Measurements from ENCODE around the gene NHLRC4. TPM values are rescaled to one million over a fixed set of nuclear protein-coding genes. Genes with fewer than 3 reads are reported as not detected.
A peak's percentile ranks its signal among the peaks of the same experiment; 100 is the strongest.

NHLRC4 gene
- total and polyA plus RNA-seq, 9 of the 15 experiments (the other 6 are each of a cell fraction or from before 2014, with no cell fraction given): 0.24 to 3.7 (median 1.3) TPM; not detected in 2

DNA sequence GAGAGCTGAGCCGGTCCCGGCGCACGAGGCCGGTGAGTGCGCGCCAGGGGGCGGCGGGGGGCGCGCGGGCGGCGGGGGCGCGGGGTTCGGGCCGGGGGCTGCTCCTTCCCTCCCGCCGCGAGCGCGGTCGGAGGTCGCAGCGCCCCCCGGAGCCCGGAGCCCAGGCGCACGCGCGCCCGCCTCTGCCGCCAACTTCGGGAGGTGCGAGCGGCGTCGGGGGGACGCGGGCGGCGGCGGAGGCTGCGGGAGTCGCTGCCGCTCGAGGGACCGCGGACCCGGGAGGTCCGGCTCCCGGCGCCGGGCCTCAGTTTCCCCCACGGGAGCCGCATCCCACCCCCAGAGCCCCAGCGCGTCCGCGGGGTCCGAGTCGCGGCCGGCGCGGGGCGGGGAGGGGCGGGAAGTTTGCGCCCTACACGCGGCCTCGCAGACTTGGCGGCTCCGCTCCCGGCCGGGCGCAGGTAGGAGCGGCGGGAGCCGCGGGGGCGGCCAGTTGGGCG lies 6.6 kb upstream of the NHLRC4 start, which contains the start of gene PRR35:
TSS of gene PRR35 (plus strand) at position 191 of the 497 bp plus-strand sequence. CDS start 2,901 bp downstream, outside the sequence.
- in situ Hi-C loops (cut with MboI) (no loop called here), intact Hi-C loops (cut with micrococcal nuclease) (no loop called here)
- TF ChIP-seq ZBTB7A (IDR thresholded peaks at IDR 0.05; ENCODE audit: borderline replicate concordance, control insufficient read depth, low read depth, low read length) (peak; percentile 33; the same call in 1 of the 2 replicates), RB1 (IDR thresholded peaks at IDR 0.05; ENCODE audit: low read depth) (0 out of 2 replicates have a peak, but pooled peaks have one; percentile 25), MYC (IDR thresholded peaks at IDR 0.05; ENCODE audit: low read depth, low read length) (no peak), MYC (CRISPR knock-in tag; IDR thresholded peaks at IDR 0.05; ENCODE audit: borderline replicate concordance, low read depth) (no peak), CXXC5 (CRISPR knock-in tag; IDR thresholded peaks at IDR 0.05) (peak; percentile 32; the same call in 1 of the 2 replicates), L3MBTL2 (IDR thresholded peaks at IDR 0.05) (peak; percentile 25; the same call in 1 of the 2 replicates)
- TF ChIP-seq, protein P1, sequence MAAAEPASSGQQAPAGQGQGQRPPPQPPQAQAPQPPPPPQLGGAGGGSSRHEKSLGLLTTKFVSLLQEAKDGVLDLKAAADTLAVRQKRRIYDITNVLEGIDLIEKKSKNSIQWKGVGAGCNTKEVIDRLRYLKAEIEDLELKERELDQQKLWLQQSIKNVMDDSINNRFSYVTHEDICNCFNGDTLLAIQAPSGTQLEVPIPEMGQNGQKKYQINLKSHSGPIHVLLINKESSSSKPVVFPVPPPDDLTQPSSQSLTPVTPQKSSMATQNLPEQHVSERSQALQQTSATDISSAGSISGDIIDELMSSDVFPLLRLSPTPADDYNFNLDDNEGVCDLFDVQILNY (CRISPR knock-in tag; IDR thresholded peaks at IDR 0.05): no peak
- TF ChIP-seq, protein P2, sequence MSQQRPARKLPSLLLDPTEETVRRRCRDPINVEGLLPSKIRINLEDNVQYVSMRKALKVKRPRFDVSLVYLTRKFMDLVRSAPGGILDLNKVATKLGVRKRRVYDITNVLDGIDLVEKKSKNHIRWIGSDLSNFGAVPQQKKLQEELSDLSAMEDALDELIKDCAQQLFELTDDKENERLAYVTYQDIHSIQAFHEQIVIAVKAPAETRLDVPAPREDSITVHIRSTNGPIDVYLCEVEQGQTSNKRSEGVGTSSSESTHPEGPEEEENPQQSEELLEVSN (IDR thresholded peaks at IDR 0.05; ENCODE audit: borderline replicate concordance in 1 of 2, extremely low read depth in 1 of 2, insufficient read depth in 1 of 2, insufficient read length in 1 of 2, low read depth in 1 of 2, low read length in 1 of 2, poor library complexity in 1 of 2, severe bottlenecking in 1 of 2): peak in 1 of 2 experiments; percentile 82
- no peak within 1 kb of the TSS for H3K4me3 ChIP-seq
- ChIA-PET CTCF (ENCODE audit: low intra/inter-chr PET ratio) (no interaction called here), POLR2A (interaction anchor here (0.6 kb wide), 1 partner anchor 9 kb away, joined by 3 read pairs; no protein-coding TSS in a partner anchor)
- H3K27ac ChIP-seq (ENCODE audit: extremely low read depth, low read depth, low read length): no peak within 1 kb of the TSS
- no peaks in the 10 kb centered on the region for H3K79me2 ChIP-seq (ENCODE audit: control insufficient read depth, insufficient read depth, low read length)
- no peaks in the 10 kb centered on the region for H3K36me3 ChIP-seq (ENCODE audit: control insufficient read depth, insufficient read depth, low read length)
- H3K9me1 ChIP-seq (ENCODE audit: control insufficient read depth, insufficient read depth, low read length): no peaks in the 10 kb centered on the region
- H3K4me2 ChIP-seq (ENCODE audit: insufficient read depth, low read length): no peak within 1 kb of the TSS
- peaks cover 3 to 17% of the 10 kb centered on the region in 2 experiments; a peak in 4 of 5 replicates for H3K27me3 ChIP-seq (ENCODE audit: control insufficient read depth in 2 of 2, insufficient read depth in 2 of 2, low read length in 2 of 2)
- ATAC-seq: no peak
- peak within 1 kb of the TSS in 1 of 2 experiments; percentile 74; a peak in 2 of 4 replicates for H3K9ac ChIP-seq (ENCODE audit: insufficient read depth in 1 of 2, low read depth in 2 of 2, low read length in 2 of 2)
- H3K9me3 ChIP-seq (replicated peaks; ENCODE audit: control insufficient read depth, insufficient read depth, low read depth, low read length): no peaks in the 10 kb centered on the region
- no peaks in the 10 kb centered on the region for H4K20me1 ChIP-seq (replicated peaks; ENCODE audit: control insufficient read depth, insufficient read depth, low read length)
- no TSS peak for BruUV-seq (replicated peaks)
- DNase-seq (ENCODE audit: extremely low read depth in 1 of 4, low spot score in 3 of 4): peak in 3 of 4 experiments; percentile 43 to 48 (median 45)
- peaks cover 2 to 95% of the 10 kb centered on the region in 2 experiments; a peak in 3 of 5 replicates for H3K4me1 ChIP-seq (replicated peaks in 1 of 2; ENCODE audit: control insufficient read depth in 2 of 2, insufficient read depth in 2 of 2, low read length in 2 of 2)
- WGBS (ENCODE audit: insufficient coverage, low coverage, missing lambda C conversion rate): no CpG with 5 or more reads among the region's 84 CpGs
- H2AFZ ChIP-seq (ENCODE audit: low read depth, low read length): no peak within 1 kb of the TSS
- FAIRE-seq: no peak
